Calu3 (cell line): ENCODE results near the gene MXRA7. TPM values are rescaled to one million over a fixed set of nuclear protein-coding genes. Genes with fewer than 3 reads are reported as not detected.

ENCODE experiments used
- BruUV-seq: library from RNA; stranded (reverse); fragments of 400-500 nt; replicated peaks from 2 replicates; lab custom pipeline; 2021; lab: Mats Ljungman, UMichigan
- CTCF ChIA-PET: fragments of 300-600 bp; sonication (Branson Sonifier 250); formaldehyde crosslinking; loops from one replicate; lab custom pipeline; 2022; ENCODE audit warnings: antibody characterized with exemption; lab: Charles Lee
- DNase-seq: peaks from one replicate; pipeline ENCODE4 v3.0.0; 2022
- H3K27ac Mint-ChIP-seq: one replicate; pipeline ENCODE4 v1.8.0; 2022; ENCODE audit warnings: mixed read lengths; ENCODE audit not compliant: unreplicated experiment
- H3K27me3 Mint-ChIP-seq: one replicate; pipeline ENCODE4 v1.8.0; 2022; ENCODE audit warnings: mixed read lengths; ENCODE audit not compliant: unreplicated experiment
- H3K36me3 Mint-ChIP-seq: one replicate; pipeline ENCODE4 v1.8.0; 2022; ENCODE audit warnings: mild to moderate bottlenecking, moderate library complexity, mixed read lengths; ENCODE audit not compliant: insufficient read depth, unreplicated experiment
- H3K4me1 Mint-ChIP-seq: one replicate; pipeline ENCODE4 v1.8.0; 2022; ENCODE audit warnings: mild to moderate bottlenecking, low read depth, mixed read lengths; ENCODE audit not compliant: unreplicated experiment
- H3K4me3 Mint-ChIP-seq: one replicate; pipeline ENCODE4 v1.8.0; 2022; ENCODE audit warnings: mild to moderate bottlenecking, low read depth, moderate library complexity, mixed read lengths; ENCODE audit not compliant: unreplicated experiment
- H3K9me3 Mint-ChIP-seq: one replicate; pipeline ENCODE4 v1.8.0; 2022; ENCODE audit warnings: low read depth, mixed read lengths; ENCODE audit not compliant: unreplicated experiment
- CTCF ChIP-seq: fragments of 200-600 bp; IDR thresholded peaks from one replicate; pipeline ENCODE4 v1.8.0; 2022; ENCODE audit warnings: antibody characterized with exemption; ENCODE audit not compliant: unreplicated experiment
- intact Hi-C: fragments of 100-400 bp; cut with micrococcal nuclease; formaldehyde crosslinking; loops from one replicate; pipeline ENCODE4 v1.10.0; 2022; ENCODE audit not compliant: unreplicated experiment
- total RNA-seq: library from RNA; stranded (reverse); gene quantifications from 2 replicates; pipeline ENCODE4 v1.2.3, GENCODE V29; 2022

The MXRA7 gene
- total RNA-seq, 1 experiment from 2014 or later: 9.9 TPM

GRCh38 chr17:76676629-76677028, 34.1 kb downstream of the MXRA7 start:
- H3K27me3 Mint-ChIP-seq: no peaks in the 10 kb centered on the region
- no peak overlapping the region for H3K4me3 Mint-ChIP-seq
- H3K9me3 Mint-ChIP-seq: no peaks in the 10 kb centered on the region
- BruUV-seq: no TSS peak
- CTCF ChIA-PET: no interaction called here
- no peak overlapping the region for H3K27ac Mint-ChIP-seq
- H3K4me1 Mint-ChIP-seq: peaks cover 13% of the 10 kb centered on the region
- intact Hi-C loops: no loop called here
- TF ChIP-seq CTCF: no peak
- no peak for DNase-seq
- H3K36me3 Mint-ChIP-seq: peaks cover 10% of the 10 kb centered on the region

GRCh38 chr17:76675648-76676047, 35.1 kb downstream of the MXRA7 start:
- no TSS peak for BruUV-seq
- intact Hi-C loops: no loop called here
- CTCF ChIA-PET: interaction anchor here (0.6 kb wide), 1 partner anchor 58 kb away, joined by 4 read pairs; no protein-coding TSS in a partner anchor
- H3K27me3 Mint-ChIP-seq: no peaks in the 10 kb centered on the region
- H3K36me3 Mint-ChIP-seq: peaks cover 20% of the 10 kb centered on the region
- H3K27ac Mint-ChIP-seq: no peak overlapping the region
- H3K4me1 Mint-ChIP-seq: peaks cover 15% of the 10 kb centered on the region
- DNase-seq: no peak
- no peak overlapping the region for H3K4me3 Mint-ChIP-seq
- H3K9me3 Mint-ChIP-seq: no peaks in the 10 kb centered on the region
- TF ChIP-seq CTCF: no peak

GRCh38 chr17:76674600-76674999, 36.2 kb downstream of the MXRA7 start:
- peaks cover 23% of the 10 kb centered on the region for H3K4me1 Mint-ChIP-seq
- H3K27me3 Mint-ChIP-seq: no peaks in the 10 kb centered on the region
- H3K36me3 Mint-ChIP-seq: peaks cover 21% of the 10 kb centered on the region
- no TSS peak for BruUV-seq
- H3K9me3 Mint-ChIP-seq: no peaks in the 10 kb centered on the region
- no peak for DNase-seq
- intact Hi-C loops: no loop called here
- CTCF ChIA-PET: no interaction called here
- H3K27ac Mint-ChIP-seq: no peak overlapping the region
- no peak for TF ChIP-seq CTCF
- H3K4me3 Mint-ChIP-seq: no peak overlapping the region

GRCh38 chr17:76673729-76674128, 37.0 kb downstream of the MXRA7 start:
- intact Hi-C loops: no loop called here
- peaks cover 23% of the 10 kb centered on the region for H3K4me1 Mint-ChIP-seq
- H3K9me3 Mint-ChIP-seq: no peaks in the 10 kb centered on the region
- H3K36me3 Mint-ChIP-seq: peaks cover 21% of the 10 kb centered on the region
- CTCF ChIA-PET: no interaction called here
- no peak overlapping the region for H3K27ac Mint-ChIP-seq
- DNase-seq: no peak
- no peak for TF ChIP-seq CTCF
- no peaks in the 10 kb centered on the region for H3K27me3 Mint-ChIP-seq
- no TSS peak for BruUV-seq
- no peak overlapping the region for H3K4me3 Mint-ChIP-seq
